Posterior cingulate gyrus (tissue), 11 donors: Measurements from ENCODE around the gene MOB3B.

Experiments used
- DNase-seq, 10 donors: peaks; one replicate each; pipeline versions ENCODE4 v3.0.0 to v3.0.0-alpha.2; 2020 to 2021; ENCODE audit warnings: mixed read lengths in 3 of 10
- intact Hi-C: fragments of 100-400 bp; cut with DNase I; formaldehyde crosslinking; loops from one replicate; pipeline ENCODE4 v1.15.1; 2023

The MOB3B gene

DNA sequence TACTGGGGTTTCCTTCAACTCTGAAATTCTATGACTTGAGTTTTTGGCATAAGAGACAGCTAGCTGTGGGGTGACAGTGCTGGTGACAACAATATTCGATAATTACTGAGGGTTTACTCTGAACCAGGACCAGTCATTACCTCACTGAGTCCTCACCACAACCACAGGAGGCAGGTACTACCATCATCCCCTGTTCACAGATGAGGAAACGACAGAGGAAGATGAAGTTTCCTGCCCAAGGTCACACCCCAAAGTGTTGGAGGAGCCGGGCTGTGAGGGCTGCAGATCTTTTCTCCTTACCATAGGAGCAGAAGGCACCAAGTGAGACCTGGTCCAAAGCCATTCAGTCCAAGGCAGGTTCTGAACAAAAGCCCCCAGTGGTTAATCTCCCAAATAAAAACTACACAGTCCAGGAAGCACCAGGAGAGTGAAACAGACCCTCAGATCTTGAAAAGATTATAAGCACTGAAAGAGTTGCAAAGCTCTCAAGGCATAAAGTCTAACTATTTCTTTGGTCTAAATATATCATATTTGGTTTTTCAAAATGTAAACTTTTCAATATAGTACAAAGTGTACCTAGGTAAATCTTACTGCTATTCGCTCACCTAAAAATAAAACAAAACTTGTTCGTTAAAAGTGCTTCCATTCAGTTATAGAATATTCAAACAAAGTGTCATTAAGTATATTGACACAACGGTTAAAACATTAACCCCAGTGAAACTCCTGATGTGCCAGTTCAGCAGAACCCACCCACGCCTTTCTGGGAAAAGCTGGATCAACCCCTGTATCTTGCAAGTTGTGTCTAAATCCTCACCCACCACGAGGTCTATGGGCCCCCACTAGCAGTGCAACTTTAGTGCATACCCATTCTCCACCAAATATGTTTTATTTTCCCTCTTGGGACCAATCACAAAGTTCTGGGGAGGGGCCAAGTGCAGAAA, 150.0 kb downstream of the MOB3B start:
- intact Hi-C loops, result no loop called here
- DNase-seq, result no peak

DNA sequence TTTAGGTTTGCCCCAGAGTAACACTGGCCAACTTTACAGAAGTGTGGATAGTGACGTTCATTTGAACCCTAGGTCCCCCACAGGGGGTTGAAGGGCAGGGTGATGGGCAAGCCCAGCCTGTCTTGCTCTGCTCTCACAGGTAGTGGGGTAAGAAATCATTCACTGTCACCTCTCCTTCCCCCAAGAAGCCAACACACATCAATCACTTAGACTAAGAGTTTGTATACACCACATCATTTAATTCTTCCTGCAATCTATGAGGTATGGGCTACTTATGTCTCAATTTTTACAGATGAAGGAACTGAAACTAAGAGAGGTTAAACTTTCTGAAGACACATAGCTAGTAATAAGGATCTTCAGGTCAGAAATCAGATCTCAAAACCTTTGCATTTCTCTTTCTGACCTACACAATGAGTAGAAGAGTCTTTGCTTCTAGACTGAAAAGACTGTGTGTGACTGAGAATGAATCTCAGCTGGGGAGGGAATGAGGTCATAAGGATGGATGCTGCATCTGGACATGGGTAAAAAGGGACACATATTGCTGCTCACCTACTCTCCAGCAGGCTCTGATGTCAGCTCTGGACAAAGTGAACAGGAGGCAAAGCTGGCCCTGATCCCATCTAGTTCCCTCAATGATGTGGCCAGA, 151.7 kb downstream of the MOB3B start:
- DNase-seq, result no peak
- intact Hi-C loops, result no loop called here

DNA sequence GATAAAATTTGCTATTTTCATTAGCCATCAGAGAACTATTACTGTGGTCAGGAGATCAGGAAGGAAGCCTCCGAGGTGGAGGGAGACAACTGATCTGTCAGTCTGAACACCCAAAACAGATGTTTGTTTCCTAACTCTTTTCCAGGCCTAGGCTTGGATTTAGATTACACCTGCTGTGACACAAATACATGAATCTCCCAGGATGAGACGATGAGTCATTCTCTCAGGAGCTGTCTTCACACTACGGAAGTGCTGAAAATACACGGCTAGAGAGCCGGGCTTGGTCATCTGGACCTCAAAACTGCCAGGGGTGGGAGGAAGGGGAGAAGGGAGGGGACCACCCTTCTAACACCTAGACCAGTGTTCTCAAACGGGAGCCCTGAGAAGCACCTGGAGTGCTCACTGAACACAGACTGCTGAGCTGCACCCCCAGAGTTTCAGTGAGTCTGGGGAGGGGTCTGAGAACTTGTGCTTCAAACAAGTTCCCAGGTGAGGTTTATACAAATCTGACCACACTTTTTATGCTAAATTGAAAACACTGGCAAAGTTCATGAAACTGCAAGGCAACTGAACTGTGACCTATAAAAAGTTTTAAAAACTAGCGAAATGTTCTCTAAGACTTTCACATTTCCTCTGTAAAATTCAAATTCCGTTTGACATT, 152.3 kb downstream of the MOB3B start:
- intact Hi-C loops, result no loop called here
- DNase-seq, result no peak

DNA sequence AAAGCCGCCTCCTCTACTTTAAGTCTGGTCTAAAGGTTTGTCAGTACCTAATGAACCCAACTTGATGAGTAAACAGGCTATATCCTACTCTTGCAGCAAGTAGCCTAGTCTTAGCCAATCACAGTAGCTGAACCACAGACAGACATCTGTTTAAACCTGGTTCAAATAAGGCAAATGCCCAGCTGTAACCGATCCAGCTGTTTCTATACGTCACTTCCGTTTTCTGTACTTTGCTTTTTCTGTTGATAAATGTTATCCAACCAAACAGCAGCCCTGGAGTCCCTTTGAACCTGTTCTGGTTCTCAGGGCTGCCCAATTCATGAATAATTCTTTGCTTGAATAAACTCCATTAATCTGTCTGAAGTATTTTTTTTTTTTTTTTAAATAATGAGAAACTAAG, 155.8 kb downstream of the MOB3B start:
- no peak for DNase-seq
- intact Hi-C loops, result no loop called here

DNA sequence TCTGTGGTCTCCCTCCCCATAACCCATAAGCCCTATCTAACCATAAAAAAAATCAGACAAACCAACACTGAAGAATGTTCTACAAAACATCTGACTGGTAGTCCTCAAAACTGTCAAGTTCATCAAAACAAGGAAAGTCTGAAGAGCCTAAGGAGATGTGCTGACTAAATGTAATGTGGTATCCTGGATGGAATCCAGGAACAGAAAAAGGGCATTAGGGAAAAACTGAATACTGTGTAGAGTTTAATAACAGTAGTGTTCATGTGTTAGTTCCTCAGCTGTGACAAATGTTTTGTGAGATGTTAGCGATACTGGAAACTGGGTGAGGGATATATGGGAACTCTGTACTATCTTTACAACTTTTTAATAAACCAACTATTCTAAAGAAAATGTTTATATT, 157.0 kb downstream of the MOB3B start:
- intact Hi-C loops, result no loop called here
- DNase-seq, result no peak

DNA sequence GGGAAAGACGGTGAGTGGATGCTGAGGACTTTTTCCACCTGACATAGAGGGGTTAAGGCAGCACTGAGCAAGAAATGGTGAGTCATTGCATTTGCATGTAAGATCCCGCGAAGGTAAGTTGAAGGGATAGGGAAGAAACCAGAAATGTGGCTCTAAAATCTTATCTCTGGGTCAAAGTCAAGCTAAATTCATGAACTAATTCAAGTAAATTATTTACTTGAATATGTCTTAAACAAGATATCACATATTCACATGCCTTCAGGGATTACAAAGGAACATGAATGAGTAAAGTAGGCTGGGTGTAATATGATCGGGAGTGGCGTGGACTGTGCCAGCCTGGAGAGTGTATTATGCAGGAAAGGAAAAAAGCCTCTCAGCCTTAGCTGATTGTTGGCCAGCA, 158.2 kb downstream of the MOB3B start:
- intact Hi-C loops, result no loop called here
- DNase-seq, result no peak

DNA sequence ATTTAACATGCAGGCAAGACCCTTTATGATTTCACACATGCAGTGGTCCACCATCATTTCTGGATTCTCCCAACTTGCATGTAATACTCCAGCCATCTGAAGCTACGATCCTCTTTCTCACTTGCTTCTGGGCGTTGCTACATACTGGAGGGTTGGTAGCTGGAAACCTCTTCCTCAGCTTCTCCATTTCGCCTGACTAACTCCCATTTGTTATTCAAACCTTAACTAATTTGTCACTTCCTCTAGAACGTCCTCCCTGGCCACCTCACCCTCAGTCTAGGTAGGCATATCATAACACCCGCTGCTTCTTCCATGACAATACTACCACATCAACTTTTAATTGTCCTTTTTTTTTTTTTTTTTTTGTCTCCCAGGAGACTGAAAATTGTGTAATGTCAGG, 160.0 kb downstream of the MOB3B start:
- intact Hi-C loops, result loop anchor here (5.0 kb wide), 1 partner anchor 58 kb away; no protein-coding TSS in a partner anchor
- DNase-seq, result no peak

DNA sequence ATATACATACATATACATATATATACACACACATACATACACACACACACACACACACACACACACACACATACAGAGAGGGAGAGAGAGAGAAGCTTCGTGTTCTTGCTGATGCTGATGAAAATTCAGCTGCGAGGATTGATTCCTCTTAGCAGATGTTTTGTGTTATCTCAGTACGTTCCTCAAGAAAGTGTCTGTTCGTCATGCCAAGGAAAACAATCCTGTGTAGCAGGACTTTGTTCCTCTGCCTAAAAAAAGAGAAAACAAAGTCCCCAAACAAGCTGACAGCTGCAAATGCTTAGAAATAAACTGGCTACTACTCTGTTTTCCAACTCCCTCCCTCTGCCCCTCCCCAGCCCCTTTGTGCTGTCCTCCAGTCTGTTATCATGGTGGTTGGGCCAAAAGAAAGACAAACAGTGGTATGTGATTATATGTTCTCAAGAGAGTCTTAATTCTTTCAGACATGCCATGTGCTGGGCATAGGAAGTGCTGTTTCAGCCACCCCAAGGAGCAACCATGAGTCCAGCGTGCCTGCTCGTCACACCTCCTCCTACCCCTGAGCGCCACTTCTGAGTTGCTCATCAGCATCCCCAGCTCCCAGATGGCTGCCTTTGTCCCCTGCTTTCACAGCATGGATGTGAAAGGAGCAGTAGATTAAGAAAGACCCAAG, 161.2 kb downstream of the MOB3B start:
- intact Hi-C loops, result loop anchor here (5.0 kb wide), 1 partner anchor 59 kb away; no protein-coding TSS in a partner anchor

DNA sequence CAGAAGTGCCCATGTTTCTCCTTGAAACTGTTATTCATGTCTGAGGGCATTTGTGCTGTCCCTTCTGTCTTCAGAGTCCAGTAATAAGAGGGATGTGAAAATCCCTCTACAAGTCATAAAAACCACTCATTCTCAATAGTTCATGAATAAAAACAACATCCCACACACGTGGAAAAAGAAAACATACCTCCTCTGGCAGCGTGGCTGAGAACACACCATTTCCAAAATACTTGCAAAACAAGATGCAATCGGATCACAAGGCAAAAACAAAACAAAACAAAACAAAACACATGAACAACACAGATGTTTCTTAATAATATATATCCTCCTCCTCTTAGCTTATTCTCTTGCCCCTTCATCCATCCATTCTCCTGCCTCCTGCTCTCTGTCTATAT, 161.7 kb downstream of the MOB3B start:
- DNase-seq, result no peak
- intact Hi-C loops, result loop anchor here (5.0 kb wide), 1 partner anchor 59 kb away; no protein-coding TSS in a partner anchor

More for the DNA sequence above, 161.2 kb downstream of the MOB3B start:
- peak in 8 of 10 donors; percentile 33 to 92 (median 60) for DNase-seq

DNA sequence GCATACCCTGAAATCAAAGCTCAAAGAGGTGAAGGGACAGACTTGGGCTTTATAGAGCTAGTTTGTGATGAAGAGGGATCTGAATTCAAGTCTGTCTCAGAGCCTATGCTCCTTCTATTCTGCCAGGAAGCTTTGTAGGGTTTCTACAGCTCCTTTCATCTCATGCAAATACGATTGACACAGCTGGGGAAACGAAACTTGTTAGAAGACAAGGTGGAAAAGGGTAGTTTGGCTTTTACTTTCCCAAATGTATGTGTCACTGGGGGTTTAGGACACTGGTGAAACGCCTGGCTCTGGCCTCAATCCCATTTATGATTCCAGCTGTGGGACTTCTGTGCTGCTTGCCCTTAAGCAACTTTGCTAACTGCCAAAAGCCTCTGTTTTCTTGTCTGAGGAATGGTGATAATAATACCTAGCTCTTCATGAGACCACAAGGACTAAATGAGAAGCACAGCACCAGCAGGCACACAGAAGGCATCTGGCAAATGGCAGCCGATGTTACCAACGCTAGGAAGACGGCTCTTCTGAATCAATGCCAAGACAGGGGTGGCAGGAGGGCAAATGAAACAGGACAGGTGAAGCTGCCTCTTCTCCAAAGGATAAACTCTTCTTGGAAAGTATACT, 162.3 kb downstream of the MOB3B start:
- intact Hi-C loops, result loop anchor here (5.0 kb wide), 1 partner anchor 60 kb away; no protein-coding TSS in a partner anchor
- no peak for DNase-seq

DNA sequence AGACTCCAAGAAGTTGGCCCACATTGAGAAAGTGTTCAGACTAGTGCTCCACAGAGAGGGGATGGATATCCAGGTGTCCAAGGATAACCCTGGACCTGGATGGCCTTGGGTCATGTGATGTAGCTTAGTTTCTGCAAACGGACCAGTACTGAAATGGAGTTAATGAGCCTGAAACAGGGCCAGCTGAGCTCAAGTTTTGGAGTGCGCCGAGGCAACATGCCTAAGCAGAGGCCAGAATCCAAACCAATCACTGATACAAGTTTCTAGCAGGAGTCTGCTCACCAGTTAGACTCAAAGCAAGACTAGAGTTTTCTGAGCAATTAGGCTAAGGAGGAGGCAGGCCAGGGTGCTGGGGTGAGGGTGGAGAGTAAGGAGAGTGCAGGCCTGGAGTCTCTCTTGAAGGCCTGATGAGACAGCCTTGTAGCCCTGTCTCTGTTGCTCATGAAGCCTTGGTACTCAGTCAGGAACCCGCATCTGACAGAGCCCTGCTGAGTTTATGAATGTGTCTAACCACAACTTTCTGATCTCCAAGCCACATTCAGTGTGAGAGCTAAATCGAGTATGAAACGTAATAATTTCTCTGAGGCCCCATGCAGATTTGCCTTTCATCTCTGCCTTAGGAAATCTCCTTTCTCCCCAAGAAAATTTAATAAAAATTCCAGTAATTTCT, 163.8 kb downstream of the MOB3B start:
- no peak for DNase-seq

DNA sequence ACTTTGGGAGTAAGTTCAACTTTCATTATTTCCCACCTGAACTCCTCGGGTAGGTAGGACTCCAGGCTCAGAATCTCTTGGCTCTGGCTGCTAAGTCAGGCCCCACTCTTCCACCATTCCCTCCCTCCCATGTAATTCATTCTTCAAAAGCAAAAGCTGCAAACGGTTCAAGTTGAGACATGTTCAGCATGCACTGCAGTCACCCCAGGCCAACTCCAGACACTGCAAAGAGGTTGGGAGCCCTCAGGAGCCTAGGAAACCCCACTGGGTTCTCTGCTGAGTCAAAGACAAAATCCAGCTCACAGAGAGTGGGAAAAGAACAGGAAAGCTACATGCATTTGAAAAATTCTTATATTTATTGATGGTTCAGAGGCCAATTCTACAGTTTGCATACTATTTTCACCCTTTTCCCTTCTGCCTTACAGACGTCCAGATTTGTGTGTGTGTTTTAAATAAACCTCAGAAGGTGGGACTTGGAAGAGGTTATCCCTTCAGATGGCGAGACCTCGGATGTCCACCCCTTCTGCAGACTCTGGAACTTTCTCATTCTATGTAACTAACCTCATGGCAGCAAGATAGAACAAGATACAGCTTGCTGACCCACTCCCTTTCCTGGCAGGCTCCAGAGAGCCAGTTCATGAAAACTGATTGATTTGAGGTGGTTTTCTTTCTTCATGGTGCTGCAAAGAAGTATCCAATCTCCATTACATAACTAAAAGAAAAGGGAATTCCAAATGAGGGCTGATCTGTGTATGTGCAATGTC, 167.0 kb downstream of the MOB3B start:
- no peak for DNase-seq
- intact Hi-C loops, result no loop called here

More for the DNA sequence above, 163.8 kb downstream of the MOB3B start:
- intact Hi-C loops, result loop anchor here (5.0 kb wide), 1 partner anchor 61 kb away; no protein-coding TSS in a partner anchor

DNA sequence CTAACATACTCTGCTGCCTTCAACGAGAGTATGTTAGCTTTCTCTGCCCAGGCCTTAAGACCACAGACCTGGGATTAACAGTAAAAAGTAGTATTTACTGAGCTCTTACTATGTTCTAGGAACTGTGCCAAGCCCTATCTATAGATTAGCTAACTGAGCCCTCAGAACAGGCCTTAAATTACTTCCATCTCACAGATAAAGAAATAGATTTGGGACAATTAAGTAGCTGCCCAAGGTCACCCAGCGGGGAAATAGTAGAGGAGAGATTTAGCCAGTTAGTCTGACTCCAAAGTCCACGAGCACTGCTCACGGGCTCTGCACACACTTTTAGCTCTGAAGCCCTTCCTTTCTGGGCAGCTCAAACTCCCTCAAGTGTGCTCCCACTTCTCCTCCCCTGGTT, 168.1 kb downstream of the MOB3B start:
- intact Hi-C loops, result no loop called here
- DNase-seq, result no peak

DNA sequence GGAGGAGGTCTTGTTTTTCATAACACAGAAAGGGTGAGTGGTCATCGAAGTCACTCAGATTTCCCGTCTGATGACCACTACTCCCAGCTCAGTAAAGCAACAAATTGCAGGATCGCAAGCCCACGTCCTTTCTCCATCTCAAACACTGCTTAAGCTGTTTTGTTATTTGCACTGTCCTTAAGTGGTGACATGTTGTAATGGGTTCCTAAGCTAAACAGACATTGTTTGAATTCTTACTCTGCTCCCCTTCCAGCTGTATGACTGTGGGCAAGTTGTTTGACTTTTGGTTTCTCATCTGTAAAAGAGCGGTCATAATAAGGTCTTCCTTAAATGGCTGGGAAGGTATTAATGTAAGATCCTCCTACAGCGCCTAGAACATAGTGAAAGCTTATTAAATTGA, 169.9 kb downstream of the MOB3B start:
- intact Hi-C loops, result loop anchor here (5.0 kb wide), 1 partner anchor 33 kb away; no protein-coding TSS in a partner anchor

DNA sequence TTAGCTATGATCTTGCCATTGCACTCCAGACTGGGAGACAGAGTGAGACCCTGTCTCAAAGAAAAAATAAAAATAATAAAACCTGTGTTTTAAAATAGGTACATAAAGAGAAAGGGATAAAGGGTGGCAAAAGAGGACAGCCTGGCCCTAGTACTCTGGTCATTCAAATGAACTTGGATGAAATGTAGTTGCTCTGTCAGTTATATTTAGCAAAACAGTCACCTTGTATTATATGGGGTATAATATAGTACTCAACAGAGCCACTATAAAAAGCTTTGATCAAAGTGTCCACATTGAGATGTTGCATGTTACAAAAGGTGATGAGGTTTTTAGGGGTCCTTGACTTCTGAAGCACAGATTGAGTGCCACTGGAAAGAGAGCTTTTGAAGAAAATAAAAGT, 171.6 kb downstream of the MOB3B start:
- DNase-seq, result no peak
- intact Hi-C loops, result loop anchor here (5.0 kb wide), 1 partner anchor 34 kb away; no protein-coding TSS in a partner anchor

More for the DNA sequence above, 169.9 kb downstream of the MOB3B start:
- DNase-seq, result no peak

DNA sequence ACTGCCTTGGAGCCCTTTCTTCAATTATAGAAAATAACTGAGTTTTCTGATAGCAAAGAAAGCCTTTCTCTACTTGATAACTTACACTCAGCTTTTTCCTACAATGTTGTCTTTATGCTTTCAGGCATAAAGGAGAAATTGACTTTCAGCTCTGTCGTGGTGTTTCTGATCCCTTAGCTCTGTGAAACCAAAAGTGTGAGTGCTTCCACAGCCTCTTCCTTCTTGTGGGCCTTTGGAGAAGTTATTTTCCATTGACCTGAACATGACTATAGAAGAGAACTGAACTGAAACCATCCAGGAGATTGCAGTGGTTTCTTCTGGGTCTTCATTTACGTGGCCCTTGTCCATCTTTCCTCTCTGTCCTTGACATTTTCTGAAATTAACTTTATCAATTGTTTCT, 173.2 kb downstream of the MOB3B start:
- intact Hi-C loops, result loop anchor here (5.0 kb wide), 1 partner anchor 36 kb away; no protein-coding TSS in a partner anchor
- no peak for DNase-seq

DNA sequence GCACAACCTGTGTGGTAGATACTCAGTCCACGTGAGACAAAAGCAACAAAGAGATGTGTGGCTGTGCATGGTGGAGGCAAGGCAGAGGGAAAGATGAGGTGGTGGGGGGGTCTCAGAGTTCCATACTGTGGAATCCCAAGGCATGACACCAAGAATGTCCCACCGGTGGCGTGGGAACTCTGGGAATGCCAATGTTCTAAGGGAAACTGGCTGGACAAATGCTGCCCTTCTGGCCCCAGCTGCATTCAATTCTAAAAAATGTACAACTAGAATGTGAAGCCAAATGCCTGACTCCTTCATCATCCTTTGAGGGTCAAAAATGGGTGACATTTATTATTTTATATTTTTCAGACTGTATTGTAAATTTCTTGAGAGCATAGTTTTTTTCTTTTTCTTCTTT, 174.4 kb downstream of the MOB3B start:
- intact Hi-C loops, result loop anchor here (5.0 kb wide), 1 partner anchor 37 kb away; no protein-coding TSS in a partner anchor
- no peak for DNase-seq

DNA sequence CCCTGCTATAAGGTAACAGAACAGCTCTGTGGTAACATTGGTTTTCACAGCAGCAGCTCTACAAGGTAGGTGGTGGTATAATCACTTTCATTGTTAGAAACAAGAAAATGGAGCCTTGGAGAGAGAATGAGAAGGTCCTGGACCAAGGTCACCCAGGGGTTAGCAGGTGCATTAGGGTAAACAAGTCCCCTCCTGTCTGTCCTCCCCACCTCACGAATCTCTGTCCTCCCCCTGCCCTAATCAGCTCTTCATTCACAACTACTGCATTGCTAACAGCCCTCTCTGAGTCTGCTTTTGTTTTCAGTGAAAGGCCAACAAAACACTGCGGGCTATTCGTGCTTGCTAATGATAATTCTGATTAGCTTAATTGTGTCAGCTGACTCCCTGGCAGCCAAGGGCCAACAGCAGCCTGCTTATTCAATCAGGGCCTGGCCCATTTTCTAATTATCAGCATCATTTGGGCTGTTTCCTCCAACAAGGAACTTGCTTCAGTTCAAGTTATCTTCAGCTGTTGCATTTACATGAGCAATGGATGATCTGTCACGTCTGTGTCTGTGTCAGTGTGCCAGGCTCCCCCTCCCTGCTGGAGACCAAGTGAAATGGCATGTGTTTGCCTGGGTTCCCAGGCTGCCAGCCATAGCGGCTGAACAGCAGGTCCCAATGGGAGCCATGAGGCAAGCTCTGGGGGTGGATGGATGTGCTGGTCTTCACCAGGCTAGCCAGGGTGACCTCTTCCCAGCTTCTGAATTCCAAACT, 176.0 kb downstream of the MOB3B start:
- peak; percentile 67 to 98 (median 84) for DNase-seq
- intact Hi-C loops, result no loop called here
